HG03103 (cell line): ENCODE data around the gene KLHL26.
"Not testable (repeated sequence)": the region's sequence is repeated elsewhere in the genome, so short reads cannot be mapped to it uniquely, and the experiment has no call there.

Experiments used
- ATAC-seq: cut with Tn5 transposase; IDR thresholded peaks from one replicate; pipeline ENCODE4 v1.9.1; 2021; ENCODE audit warnings: low read depth; ENCODE audit not compliant: unreplicated experiment

KLHL26 gene

DNA sequence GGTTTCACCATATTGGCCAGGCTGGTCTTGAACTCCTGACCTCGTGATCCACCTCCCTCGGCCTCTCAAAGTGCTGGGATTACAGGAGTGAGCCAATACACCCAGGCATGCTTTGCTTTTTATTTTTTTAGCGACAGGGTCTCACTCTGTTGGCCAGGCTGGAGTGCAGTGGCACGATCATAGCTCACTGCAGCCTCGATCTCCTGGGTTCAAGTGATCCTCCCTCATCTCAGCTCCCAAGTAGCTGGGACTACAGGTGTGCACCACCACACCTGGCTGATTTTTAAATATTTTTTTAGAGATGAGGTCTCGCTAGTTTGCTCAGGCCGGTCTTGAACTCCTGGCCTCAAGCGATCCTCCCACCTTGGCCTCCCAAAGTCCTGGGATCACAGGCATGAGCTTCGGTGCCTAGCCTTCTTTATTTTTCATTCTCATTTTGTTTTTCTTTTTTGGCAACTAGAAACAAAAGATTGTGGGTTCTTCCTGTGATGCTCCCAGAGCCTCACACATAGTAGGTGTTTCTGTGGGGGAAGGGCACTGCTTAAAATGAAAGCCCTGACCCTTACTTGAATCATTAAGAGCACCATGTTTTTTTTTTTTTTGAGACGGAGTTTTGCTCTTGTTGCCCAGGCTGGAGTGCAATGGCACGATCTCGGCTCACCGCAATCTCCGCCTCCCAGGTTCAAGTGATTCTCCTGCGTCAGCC lies 36.0 kb upstream of the KLHL26 start:
- not testable (repeated sequence) for ATAC-seq

DNA sequence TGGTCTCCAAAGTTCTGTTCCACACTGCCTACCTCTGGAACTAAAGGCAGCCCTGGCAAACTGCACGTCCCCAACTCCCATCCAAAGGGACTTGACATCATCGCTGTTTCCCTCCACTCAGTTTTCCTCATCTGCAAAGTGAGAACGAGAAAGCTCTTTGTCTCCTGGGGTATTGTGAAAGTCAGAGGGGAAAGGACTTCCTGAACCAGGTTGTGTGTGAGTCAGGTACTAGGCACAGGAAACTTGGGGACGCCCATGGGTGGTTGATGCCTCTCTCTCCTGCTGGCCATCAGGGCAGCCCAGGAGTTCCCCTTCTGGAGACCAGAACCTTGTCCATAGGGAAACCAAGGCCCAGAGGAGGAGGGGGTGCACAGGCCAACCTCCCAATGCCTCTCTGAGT lies 35.0 kb upstream of the KLHL26 start:
- no peak for ATAC-seq

DNA sequence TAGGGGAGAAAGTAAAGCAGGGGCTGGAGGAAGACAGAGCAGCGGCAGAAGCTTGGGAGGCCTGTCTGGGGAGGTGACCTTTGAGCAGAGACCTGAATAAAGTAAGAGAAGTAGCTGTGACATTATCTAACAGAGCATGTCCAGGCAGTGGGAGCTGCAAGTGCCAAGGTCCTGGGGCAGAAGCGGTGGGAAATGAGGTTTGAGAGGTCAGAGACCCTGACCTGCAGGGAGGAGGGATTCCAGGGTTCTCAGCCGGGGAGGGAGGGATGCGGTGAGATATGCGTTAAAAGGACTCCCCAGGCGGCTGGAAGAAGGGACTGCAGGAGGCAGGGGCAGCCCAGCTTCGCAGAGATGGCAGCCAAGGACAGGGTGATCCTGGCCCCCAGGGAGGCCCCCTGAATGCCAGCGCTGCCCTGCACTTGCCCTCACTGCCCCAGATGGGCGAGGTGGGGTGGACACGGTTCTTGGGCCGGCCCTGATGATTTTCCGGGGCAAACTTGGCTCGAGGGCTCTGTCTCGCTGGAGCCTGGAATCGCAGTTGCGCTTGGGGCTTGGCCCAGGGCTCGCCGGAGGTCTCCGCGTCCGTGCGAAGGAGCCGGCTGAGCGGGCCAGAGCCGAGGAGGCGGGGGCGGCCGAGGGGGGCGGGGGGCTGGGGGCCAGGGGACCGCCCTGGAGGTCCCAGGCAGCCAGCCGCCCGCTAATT lies 33.4 kb upstream of the KLHL26 start:
- ATAC-seq, result no peak

DNA sequence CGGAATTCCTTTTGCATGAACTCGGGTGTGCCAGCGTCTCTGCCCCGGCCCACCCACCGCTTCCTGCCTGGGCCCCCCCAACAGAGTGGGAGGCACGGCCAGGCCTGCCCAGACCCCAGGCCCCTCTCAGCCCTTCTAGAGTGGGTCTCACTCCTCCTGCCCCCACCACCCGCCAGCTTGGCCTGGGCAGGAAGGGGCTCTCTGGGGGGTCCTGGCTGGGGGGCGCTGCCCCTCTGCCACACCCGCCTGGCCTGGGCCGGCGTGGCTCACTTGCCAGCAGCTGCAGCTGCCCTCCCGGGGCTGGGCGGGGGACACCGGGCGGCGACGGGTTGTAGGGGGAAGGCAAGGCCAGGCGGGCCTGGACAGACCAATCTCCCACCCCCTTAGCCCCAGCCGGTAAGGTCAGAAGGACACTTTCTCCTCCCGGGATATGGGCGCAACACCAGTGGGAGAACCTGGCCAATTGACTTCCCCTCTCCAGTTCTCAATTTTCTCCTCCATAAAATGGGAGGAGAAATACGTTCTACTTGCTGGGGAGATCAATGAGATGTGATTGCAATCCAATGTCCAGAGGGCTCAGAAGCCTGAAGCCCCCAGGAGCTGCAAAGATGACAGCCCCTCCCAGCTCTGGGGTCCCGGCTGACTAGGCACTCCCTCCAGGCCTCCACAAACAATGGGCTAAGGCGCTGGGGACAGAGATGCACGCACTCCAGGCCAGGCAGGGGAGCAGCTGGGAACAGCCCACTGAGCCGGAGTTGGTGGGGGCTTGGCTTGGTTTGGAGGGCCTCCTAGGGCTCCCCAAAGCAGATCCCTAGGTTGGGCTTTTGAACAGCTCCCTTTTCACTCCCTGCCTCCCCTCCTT lies 32.6 kb upstream of the KLHL26 start:
- no peak for ATAC-seq

DNA sequence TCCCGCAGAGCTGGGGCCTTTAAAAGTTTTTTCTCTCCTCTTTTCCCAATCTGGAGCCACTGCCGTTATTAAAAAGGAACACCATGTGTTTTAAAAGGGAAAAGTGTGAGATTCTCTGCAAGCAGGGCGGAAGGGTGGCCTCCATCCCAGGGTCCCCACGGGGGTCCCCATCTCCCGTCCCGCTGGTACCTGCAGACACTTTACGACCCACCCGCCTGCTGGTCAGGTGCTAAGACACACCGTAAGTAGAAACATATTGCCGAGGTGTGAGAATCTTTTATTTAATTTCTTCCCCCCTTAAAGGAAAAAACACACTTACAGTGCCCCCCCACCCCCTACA lies 32.0 kb upstream of the KLHL26 start:
- no peak for ATAC-seq

DNA sequence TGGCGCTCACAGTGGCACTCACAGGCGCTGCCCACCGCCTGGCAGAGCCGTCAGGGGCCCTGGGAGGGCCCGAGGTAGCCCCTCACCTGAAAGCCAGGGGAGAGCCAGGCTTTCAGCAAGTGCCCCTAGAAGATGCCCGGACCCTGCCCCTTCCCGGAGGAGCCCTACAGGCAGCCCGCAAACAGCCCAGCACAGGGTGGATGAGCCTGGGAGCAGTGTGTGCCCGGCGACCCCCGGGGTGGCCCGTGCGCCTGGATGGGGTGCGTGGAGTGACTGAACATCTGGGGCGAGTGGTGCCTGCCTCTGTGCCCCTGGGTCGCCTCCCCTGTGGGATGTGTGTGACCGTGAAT lies 31.7 kb upstream of the KLHL26 start:
- ATAC-seq, result no peak

DNA sequence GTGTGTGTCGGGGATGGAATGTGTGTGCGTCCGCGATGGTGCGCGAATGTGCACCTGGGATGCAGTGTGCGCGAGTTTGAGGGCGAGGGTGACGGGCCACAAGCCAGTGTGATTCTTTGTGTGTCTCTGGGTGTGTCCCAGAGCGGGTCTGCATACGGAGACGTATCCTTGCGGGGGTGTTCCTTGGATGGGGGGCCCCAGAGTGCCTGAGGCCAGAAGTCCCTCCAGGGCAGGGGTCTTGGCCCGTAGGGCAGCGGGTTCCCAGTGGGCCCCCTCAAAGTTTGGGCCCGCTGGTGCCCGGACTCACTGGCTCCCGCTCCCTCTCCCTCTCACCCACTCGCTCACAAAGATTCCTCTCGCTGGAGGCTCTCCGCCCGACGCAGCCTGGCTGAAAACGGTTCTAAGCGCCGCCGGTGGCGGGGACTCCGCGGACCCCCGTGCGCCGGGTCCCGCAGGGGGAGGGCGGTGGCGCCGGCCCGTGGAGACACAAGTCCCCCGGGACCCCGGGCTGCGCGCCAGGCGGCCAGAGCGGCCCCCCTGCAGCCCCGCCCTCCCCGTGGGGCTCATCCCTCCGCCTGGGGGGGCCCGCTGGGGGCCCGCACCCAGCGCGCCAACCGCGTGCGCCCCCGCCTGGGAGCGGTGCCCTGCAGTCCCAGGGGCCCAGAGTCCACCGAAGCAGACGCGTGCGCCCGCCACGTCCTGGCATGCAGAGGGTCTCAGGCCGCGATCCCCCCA lies 31.1 kb upstream of the KLHL26 start:
- no peak for ATAC-seq

DNA sequence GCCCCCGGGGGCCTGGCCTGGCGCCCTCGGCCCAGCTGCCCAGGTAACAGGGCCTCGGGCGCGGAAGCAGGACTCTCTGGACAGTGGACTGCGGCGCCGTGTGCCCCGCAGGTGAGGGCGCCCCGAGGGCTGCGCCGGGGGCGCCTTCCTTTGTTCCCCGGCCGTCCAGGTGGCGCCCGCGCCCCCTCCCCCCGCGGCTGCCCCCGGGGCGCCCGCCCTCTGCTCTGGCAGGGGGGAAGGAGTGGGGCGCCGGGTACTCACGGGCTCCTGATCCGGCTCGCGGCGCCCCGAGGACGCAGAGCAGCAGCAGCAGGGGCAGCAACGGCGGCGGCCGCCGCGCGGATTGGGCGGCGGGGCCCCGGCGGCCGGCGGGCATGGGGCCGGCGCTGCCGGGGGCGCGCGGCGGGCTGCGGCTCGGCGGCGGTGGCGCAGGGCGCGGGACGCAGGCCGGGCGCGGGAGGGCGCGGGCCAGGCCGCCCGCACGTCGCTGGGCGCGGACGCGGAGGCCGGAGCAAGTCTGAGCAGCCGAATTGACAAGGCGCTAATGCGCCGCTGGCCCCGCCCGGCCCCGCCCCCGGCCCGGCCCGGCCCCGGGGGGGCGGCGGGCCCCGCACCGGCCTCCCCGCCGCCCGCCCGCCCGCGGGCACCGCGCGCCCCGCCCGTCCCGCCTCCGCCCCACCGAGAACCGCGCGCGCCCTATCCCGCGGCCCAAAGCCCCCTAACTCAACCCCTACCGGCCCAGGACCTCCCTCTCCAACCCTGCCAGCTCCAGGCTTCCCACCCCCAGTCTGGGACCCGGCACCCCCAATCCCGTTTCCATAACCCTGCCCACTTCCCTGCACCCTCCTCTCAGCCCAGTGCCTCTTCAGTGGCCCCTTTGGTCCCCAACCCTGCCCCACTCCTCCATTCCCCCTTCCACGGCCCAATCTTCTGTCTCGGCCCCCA lies 30.3 kb upstream of the KLHL26 start, which contains the start of gene CRLF1:
TSS of gene CRLF1 (minus strand) at position 519 of the 945 bp plus-strand sequence. CDS start at position 376, 143 bp downstream.
- ATAC-seq, result no peak

DNA sequence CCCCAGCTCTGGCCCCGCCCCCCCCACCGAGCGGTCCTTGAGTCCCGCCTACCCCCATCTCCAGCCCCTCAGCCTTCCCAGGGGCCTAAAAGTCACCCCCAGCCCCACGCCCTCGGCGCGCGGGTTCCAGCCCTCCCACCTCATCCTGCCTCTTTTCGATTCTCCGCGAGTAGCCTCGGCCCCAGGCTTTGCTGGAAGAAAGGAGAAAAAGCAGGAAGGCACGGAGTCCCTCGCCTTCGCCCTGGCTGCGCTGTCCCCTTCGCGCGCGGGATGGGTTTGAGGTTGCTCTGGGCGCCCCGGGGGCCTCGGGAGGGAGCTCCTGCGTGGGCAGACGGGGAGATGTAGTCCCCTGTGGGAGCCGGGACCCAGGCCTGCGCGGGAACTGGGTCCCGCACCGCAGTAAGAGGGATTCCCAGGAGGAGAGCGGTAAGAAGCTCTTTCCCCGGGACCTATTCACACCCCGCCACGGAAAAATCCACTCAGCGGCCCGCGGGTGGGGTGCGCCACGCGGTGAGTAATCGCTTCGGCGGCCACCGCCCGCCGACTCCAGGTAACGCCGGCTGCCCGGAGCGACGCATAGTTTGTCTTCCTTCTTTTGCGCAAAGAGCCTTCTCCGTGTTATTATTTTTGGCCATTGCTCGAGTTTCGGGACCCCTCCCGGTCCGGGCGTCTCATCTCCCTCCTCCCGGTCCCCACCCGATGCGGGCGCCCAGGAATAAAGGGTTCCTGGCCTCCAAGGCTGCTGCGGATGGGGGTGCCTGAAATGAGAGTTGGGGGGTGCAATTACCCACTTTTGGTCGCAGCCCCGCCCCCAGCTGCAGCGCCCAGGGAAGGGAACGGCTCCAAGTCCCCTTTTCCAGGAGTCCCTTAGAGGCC lies 29.4 kb upstream of the KLHL26 start:
- ATAC-seq, result no peak

DNA sequence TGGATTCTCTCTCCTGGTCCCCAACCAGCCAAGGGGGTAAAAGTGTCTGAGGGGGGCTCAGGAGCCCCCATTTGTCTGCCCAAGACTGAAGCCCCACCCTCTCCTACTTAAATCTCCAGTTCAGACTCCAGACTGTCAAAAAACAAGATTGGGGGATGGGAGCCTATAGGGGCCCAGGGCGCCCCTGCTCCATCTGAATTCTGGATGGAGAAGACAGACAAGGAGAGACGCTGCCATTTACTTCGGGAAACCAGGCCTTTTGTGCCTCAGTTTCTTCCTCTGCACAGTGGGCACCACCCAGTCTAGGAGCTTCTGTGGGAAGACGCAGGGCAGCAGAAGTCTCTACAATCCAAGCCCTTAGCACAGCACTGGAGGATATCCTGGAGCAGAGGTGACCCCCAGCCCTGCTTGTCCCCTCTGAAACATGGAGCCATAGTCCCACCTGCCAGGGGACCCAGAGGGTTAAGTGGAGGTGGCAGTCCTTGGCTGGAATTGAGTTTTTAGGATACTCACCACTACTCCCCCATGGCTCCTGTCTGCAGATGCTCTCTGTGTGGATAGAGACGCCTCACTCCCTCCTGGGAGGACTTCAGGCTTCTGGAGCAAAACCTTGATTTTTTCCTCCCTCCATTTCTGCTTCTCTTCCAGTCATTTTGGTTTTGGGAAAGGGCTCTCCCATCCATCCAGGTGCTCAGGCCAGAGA lies 28.6 kb upstream of the KLHL26 start:
- ATAC-seq, result no peak

DNA sequence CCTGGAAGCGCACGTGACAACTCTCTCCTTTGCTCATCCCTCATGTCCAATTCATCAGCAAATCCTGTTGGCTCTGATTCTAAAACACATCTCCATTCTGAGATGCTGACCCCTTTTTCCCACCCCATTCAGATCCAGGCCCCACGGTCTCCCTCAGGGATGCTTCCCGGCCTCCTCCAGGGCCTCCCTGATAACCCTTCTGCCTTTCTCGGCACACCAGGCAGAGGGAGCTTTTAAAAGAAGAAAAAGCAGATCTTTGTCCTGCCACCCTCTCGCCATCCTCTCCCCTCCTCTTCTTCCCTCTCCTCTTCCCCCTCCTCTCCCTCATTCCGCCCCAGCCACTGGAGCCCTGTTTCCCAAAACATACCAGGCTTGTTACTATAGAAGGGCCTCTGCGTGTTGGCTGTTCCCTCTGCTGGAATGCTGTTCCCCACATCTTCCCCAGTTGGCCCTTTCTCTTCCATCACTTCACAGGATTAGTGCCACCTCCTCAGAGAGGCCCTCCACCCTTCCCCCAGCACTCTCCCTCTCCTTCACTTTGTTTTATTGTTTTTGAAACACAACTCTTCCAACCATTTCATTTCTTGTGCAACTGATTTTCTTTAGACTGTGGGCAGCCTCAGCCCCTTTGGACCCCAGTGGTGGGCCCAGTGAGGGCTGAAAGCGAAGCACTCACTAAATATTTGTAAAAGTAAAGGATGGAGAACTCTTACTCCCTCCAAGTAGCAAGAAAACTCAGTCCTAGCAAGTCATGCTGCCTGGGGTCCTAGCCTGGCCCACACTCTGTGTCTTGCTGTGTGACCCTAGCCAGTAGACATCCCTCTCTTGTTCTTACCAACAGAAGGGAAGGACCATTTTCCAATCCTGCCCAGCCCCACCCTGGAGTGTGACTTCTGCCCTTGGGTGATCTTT lies 27.8 kb upstream of the KLHL26 start:
- no peak for ATAC-seq

DNA sequence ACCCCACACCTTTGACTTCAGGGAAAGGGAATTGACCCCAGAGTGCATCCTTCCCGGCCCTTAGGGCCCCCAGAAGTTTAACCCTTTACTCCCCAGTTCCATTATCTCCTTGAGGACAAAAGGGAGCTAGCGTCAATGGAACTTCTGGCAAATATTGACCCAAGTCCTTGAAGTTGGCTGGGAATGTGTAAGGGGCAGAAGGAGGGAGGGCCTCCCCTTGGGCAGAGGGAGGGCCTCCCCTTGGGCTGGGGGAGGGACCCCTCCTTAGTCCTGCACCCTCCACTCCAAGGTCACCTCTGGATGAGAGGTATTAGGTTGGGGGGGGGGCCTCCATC lies 27.1 kb upstream of the KLHL26 start:
- ATAC-seq, result no peak

DNA sequence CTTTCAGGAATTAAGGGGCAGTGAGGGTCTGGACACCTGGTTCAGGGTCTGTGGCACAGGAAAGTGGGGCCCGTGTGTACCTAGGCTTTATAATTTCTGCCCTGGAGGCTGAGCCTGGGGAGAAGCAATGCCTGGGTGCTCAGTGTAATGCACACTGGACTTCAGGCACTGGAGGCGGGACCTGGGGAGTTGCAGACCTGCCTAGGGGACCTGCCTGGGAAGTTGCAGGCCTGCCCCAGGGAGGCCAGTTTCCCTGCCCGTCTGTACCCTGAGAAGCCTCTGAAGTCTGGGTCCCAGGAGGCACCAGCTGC lies 26.6 kb upstream of the KLHL26 start:
- no peak for ATAC-seq

DNA sequence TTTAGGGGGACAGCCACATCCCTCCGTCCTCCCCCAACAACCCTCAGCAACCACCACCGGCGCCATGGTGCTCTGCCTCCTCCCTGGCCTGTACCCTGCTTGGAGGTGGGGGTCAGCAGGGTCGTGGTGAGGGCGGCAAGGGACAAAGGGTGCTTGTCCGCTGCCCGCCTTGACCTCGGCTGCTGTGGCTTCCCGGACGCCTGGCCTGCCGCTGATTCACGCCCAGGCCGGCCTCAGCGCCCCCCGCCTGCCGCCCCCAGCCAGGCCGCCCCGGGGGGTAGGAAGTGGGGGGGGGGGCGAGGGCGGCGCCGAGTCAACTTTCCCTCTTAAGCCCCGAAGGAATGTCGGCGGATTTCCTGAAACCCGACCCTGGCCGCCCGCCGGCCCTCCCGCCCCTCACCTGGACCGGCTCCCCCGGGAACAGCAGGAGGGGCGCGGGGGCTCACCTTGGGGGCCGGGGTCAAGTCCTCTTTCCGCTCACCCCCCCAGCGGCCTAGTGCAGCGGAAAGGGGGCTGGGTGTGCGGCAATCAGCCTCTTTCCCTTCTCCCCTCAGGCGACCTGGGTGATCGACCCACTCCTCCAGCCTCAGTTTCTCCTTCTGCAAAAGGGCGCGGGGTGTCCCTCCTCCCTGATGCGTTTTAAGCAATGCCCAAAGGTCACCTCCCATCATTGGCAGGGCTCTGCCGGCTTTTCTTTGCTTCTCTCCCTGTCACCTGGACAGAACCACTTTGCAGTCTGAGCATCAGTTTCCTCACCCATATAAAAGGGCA lies 26.1 kb upstream of the KLHL26 start:
- no peak for ATAC-seq

DNA sequence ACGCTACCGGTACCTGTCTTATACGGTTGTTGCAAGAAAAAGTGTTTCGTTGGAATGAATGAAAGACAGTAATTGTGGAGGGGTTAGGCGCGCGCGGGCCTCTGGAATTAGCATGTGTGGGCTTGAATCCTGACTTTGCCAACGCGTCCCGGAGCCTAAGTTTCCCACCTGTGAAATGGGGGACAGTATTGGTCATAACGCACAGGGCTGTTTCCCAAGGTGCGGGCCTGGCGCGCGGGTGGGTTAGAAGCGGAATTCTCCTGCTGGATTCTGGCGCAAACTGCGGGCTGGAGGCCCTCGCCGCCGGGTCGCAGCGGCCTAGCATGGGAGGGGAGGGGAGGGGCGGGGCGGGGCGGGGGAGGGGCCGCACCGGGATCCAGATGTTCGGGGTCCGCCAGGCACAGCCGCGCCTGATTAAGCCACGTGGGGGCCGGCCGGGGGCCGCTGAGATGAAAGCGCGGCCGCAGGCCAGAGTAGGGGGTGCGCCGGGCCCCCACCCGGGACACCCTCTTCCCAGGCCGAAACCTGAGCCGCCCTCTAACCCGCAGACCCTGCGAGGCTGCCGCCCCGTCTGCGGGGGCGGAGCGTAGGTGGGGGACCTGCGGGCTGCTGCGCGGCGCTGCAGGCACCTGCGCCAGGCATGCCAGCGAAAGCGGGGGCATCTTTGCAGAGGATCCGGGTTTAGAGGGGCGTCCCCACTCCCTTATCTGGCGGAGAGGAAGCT lies 25.3 kb upstream of the KLHL26 start:
- no peak for ATAC-seq
